Mesothelial cell of epicardium (in vitro differentiated cells): ENCODE measurements around the gene FAM168A. TPM values are rescaled to one million over a fixed set of nuclear protein-coding genes. Genes with fewer than 3 reads are reported as not detected.

Experiments
- DNase-seq, 2 experiments: peaks; one replicate each; pipeline ENCODE4 v3.0.0; 2021; ENCODE audit warnings: low spot score in 2 of 2; ENCODE audit not compliant: unreplicated experiment in 2 of 2
- H3K27ac Mint-ChIP-seq: 2 replicates; pipeline ENCODE4 v1.8.0; 2021; ENCODE audit warnings: mixed read lengths
- H3K27me3 Mint-ChIP-seq: 2 replicates; pipeline ENCODE4 v1.8.0; 2021; ENCODE audit warnings: low read depth, mixed read lengths
- H3K36me3 Mint-ChIP-seq: 2 replicates; pipeline ENCODE4 v1.8.0; 2021; ENCODE audit warnings: mixed read lengths
- H3K4me1 Mint-ChIP-seq: 2 replicates; pipeline ENCODE4 v1.8.0; 2021; ENCODE audit warnings: mixed read lengths
- H3K4me3 Mint-ChIP-seq: 2 replicates; pipeline ENCODE4 v1.8.0; 2021; ENCODE audit warnings: mild to moderate bottlenecking, moderate library complexity, mixed read lengths
- H3K9me3 Mint-ChIP-seq: 2 replicates; pipeline ENCODE4 v1.8.0; 2021; ENCODE audit warnings: mixed read lengths
- CTCF ChIP-seq: fragments of 200-600 bp; sonication (generic); IDR thresholded peaks from one replicate; pipeline ENCODE4 v1.5.0; 2021; ENCODE audit warnings: antibody characterized with exemption; ENCODE audit not compliant: unreplicated experiment
- total RNA-seq: library from RNA; stranded (reverse); gene quantifications from 3 replicates; pipeline ENCODE4 v1.2.1, GENCODE V29; 2021

FAM168A gene
- total RNA-seq, 1 donor from 2014 or later, result 61.8 TPM

DNA sequence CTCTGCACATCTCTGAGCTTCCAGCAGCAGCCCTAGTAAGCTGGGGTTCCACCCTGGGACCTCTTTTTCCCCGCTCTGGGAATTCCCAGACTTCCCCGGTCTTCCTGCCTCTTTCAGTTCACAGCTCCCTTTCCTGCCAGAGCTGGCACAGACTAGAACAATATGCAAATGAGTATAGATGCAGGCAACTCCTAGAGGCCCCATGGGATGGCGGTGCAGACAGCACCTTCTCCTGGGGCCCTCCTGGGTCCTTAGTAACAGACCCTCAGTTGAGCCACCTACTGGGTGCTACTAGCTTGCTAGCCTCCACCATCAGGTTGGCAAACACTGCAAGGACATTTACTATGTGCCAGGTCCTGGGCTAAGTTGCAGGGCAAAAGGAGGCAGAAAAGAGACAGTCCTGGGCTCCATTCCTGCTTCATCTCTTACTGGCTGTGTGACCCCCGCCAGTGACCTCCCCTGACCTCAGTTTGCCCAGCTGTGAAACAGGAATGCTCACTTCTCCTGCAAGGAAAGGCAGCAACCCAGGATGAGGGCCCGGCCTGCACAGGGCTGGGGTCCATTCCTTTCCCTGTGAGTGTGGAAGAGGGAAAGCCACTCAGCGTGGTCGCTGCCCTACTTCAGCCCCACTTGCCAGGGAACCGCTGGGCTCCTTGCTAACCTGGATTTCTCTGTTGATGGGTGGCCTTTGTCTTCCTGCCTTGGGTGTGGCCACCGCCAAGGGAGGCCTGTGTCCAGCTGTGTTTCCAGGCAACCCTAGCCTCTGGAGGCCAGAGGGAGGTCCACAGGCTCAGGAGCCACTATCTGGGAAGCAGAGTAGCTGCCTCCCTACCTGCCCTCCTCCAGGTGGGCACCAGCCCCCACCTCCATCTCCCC is 214.4 kb downstream of the FAM168A start:
- H3K9me3 Mint-ChIP-seq, result no peaks in the 10 kb centered on the region
- no peak for DNase-seq
- H3K27me3 Mint-ChIP-seq, result no peaks in the 10 kb centered on the region
- peaks cover 39% of the 10 kb centered on the region for H3K4me1 Mint-ChIP-seq
- no peak for TF ChIP-seq CTCF
- H3K36me3 Mint-ChIP-seq, result no peaks in the 10 kb centered on the region
- no peak overlapping the region for H3K4me3 Mint-ChIP-seq
- no peak overlapping the region for H3K27ac Mint-ChIP-seq

DNA sequence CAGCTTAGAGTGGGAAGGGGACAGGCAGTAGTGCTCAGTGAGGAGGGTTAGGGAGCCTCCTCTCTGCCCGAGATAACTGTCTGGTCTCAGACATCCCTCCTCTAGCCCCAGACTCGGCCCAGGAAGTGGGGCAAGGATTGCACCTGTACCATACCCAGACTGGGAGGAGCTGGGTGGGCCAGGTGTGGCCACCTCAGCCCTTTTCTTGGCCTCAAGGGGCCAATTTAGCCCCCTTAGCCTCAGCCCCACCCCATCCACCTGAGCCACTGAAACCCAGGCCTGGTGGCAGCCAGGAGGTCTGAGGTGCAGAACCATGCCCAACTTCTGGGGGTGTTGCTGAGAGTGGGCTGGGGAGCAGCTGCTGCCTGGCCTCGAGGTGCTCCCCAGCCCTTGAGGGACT is 215.2 kb downstream of the FAM168A start:
- Mint-ChIP-seq H3K27me3 (no peaks in the 10 kb centered on the region), H3K9me3 (no peaks in the 10 kb centered on the region), H3K4me1 (peaks cover 33% of the 10 kb centered on the region), H3K4me3 (no peak overlapping the region), H3K36me3 (no peaks in the 10 kb centered on the region), H3K27ac (no peak overlapping the region)
- TF ChIP-seq CTCF, result no peak
- DNase-seq, result no peak

- H3K4me1 Mint-ChIP-seq, result peaks cover 29% of the 10 kb centered on the region
- no peaks in the 10 kb centered on the region for H3K27me3 Mint-ChIP-seq
- TF ChIP-seq CTCF, result no peak
- no peaks in the 10 kb centered on the region for H3K9me3 Mint-ChIP-seq
- no peak for DNase-seq
- no peaks in the 10 kb centered on the region for H3K36me3 Mint-ChIP-seq
- H3K27ac Mint-ChIP-seq, result no peak overlapping the region
- no peak overlapping the region for H3K4me3 Mint-ChIP-seq
Measured at GRCh38 chr11:73382183-73382582, 215.7 kb downstream of the FAM168A start.

- no peak for DNase-seq
- TF ChIP-seq CTCF, result no peak
- peaks cover 30% of the 10 kb centered on the region for H3K4me1 Mint-ChIP-seq
- H3K27me3 Mint-ChIP-seq, result no peaks in the 10 kb centered on the region
- no peaks in the 10 kb centered on the region for H3K9me3 Mint-ChIP-seq
- no peak overlapping the region for H3K27ac Mint-ChIP-seq
- H3K36me3 Mint-ChIP-seq, result no peaks in the 10 kb centered on the region
- H3K4me3 Mint-ChIP-seq, result no peak overlapping the region
Measured at GRCh38 chr11:73381589-73381988, 216.3 kb downstream of the FAM168A start.

- H3K4me1 Mint-ChIP-seq, result peaks cover 25% of the 10 kb centered on the region
- no peaks in the 10 kb centered on the region for H3K9me3 Mint-ChIP-seq
- H3K27ac Mint-ChIP-seq, result no peak overlapping the region
- no peak for DNase-seq
- no peaks in the 10 kb centered on the region for H3K36me3 Mint-ChIP-seq
- TF ChIP-seq CTCF, result no peak
- H3K27me3 Mint-ChIP-seq, result no peaks in the 10 kb centered on the region
- no peak overlapping the region for H3K4me3 Mint-ChIP-seq
Measured at GRCh38 chr11:73380897-73381410, 217.0 kb downstream of the FAM168A start.
